PFSK-1 (cell line): ENCODE measurements around the gene DPM1.

ENCODE experiments used
- POLR2AphosphoS5 ChIP-seq: IDR thresholded peaks from 2 replicates; pipeline ENCODE4 v1.6.1; 2012; ENCODE audit warnings: low read depth, mild to moderate bottlenecking, control low read depth, low read length, moderate library complexity
- REST ChIP-seq, 2 experiments: IDR thresholded peaks; 2 replicates each; pipeline versions ENCODE4 v1.6.1 to v1.8.0; 2011 to 2012; ENCODE audit warnings: low read depth in 2 of 2, low read length in 2 of 2, control low read depth in 1 of 2, inconsistent platforms in 1 of 2, mild to moderate bottlenecking in 1 of 2, moderate library complexity in 1 of 2; ENCODE audit not compliant: insufficient read depth in 1 of 2
- SIN3A ChIP-seq: IDR thresholded peaks from 2 replicates; pipeline ENCODE4 v1.6.1; 2012; ENCODE audit warnings: mild to moderate bottlenecking, low read length, moderate library complexity, borderline replicate concordance; ENCODE audit not compliant: insufficient read depth
- TAF1 ChIP-seq: IDR thresholded peaks from 2 replicates; pipeline ENCODE4 v1.6.1; 2012; ENCODE audit warnings: low read length, control low read depth, borderline replicate concordance; ENCODE audit not compliant: insufficient read depth

- TF ChIP-seq TAF1 (no peak), REST (IDR thresholded peaks at IDR 0.05; ENCODE audit: insufficient read depth in 1 of 2, low read depth in 2 of 2, low read length in 2 of 2) (no peak), POLR2AphosphoS5 (no peak), SIN3A (no peak)
These were observed 42.1 kb downstream of the DPM1 start for GRCh38 chr20:50916257-50916656.
